ENCODE results near the gene SELENOI. TPM values are rescaled to one million over a fixed set of nuclear protein-coding genes. Genes with fewer than 3 reads are reported as not detected.

The SELENOI gene
- total and polyA plus RNA-seq, 2 donors (not counting 3 experiments of a cell fraction or from before 2014, with no cell fraction given): 10.8 to 25.3 TPM

DNA sequence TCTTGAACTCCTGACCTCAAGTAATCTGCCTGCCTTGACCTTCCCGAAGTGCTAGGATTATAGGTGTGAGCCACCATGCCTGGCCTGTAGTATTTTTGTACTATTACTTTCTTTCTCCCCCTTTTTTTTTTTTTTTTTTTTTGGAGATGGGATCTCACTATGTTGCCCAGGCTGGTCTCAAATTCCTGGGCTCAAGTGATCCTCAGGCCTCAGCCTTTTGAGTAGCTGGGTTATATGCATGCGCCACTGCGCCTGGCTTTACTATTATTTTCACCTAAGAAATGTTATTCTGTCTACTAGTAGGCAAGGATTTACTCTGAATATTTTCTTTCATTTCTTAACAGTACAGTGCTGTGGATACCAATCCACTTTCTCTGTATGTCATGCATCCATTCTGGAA is 18.0 kb downstream of the SELENOI start:
- dilution Hi-C loops (cut with MboI; ENCODE audit: extremely low pct_ligation_motif_present, low sequenced_read_pairs) (no loop called here), intact Hi-C loops (cut with micrococcal nuclease) (no loop called here)
- no peak overlapping the region for H2AFZ ChIP-seq (ENCODE audit: low read depth, low read length)
- peaks cover 0 to 2% of the 10 kb centered on the region in 2 experiments for H3K36me3 ChIP-seq (ENCODE audit: control insufficient read depth in 2 of 2, extremely low read depth in 1 of 2, insufficient read depth in 2 of 2, low read length in 2 of 2)
- DNase-seq (ENCODE audit: low read depth, low spot score): no peak
- peak; percentile 55 for FAIRE-seq
- POLR2A ChIA-PET: no interaction called here
- no peak overlapping the region for H3K4me2 ChIP-seq (ENCODE audit: insufficient read depth, low read length)
- H3K79me2 ChIP-seq (ENCODE audit: control insufficient read depth, insufficient read depth, low read length): peaks cover 42% of the 10 kb centered on the region
- H3K9me3 ChIP-seq (replicated peaks; ENCODE audit: control insufficient read depth, insufficient read depth, low read length): no peaks in the 10 kb centered on the region
- TF ChIP-seq MYC (IDR thresholded peaks at IDR 0.05; ENCODE audit: low read depth, low read length) (no peak), FOS (IDR thresholded peaks at IDR 0.05; ENCODE audit: borderline replicate concordance, insufficient read depth, low read length) (no peak), POLR2AphosphoS5 (IDR thresholded peaks at IDR 0.05; ENCODE audit: insufficient read depth, low read depth, low read length) (no peak), EZH2 (IDR thresholded peaks at IDR 0.05; ENCODE audit: borderline replicate concordance, low read depth, low read length, severe bottlenecking) (no peak), POLR2A (IDR thresholded peaks at IDR 0.05; ENCODE audit: low read depth, low read length) (no peak), GATA2 (IDR thresholded peaks at IDR 0.05; ENCODE audit: insufficient read depth, insufficient read length, low read depth, low read length) (no peak), JUN (IDR thresholded peaks at IDR 0.05; ENCODE audit: borderline replicate concordance, insufficient read depth, insufficient read length, low read depth) (no peak)
- TF ChIP-seq, protein P1, sequence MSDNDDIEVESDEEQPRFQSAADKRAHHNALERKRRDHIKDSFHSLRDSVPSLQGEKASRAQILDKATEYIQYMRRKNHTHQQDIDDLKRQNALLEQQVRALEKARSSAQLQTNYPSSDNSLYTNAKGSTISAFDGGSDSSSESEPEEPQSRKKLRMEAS (IDR thresholded peaks at IDR 0.05; ENCODE audit: insufficient read depth, insufficient read length): no peak
- TF ChIP-seq, protein P2, sequence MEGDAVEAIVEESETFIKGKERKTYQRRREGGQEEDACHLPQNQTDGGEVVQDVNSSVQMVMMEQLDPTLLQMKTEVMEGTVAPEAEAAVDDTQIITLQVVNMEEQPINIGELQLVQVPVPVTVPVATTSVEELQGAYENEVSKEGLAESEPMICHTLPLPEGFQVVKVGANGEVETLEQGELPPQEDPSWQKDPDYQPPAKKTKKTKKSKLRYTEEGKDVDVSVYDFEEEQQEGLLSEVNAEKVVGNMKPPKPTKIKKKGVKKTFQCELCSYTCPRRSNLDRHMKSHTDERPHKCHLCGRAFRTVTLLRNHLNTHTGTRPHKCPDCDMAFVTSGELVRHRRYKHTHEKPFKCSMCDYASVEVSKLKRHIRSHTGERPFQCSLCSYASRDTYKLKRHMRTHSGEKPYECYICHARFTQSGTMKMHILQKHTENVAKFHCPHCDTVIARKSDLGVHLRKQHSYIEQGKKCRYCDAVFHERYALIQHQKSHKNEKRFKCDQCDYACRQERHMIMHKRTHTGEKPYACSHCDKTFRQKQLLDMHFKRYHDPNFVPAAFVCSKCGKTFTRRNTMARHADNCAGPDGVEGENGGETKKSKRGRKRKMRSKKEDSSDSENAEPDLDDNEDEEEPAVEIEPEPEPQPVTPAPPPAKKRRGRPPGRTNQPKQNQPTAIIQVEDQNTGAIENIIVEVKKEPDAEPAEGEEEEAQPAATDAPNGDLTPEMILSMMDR (IDR thresholded peaks at IDR 0.05; ENCODE audit: extremely low read depth in 1 of 2, insufficient read depth in 1 of 2, low read depth in 1 of 2, low read length in 2 of 2): no peak
- no peak overlapping the region for H3K9ac ChIP-seq (replicated peaks; ENCODE audit: extremely low read depth, insufficient read depth, low read length)
- H3K4me3 ChIP-seq (replicated peaks in 1 of 3; ENCODE audit: insufficient read depth in 1 of 3, low read depth in 1 of 3, low read length in 3 of 3): no peak overlapping the region
- H4K20me1 ChIP-seq (replicated peaks; ENCODE audit: control insufficient read depth, extremely low read depth, insufficient read depth, low read length): no peaks in the 10 kb centered on the region
- no peaks in the 10 kb centered on the region for H3K9me1 ChIP-seq (replicated peaks; ENCODE audit: control insufficient read depth, extremely low read depth, insufficient read depth, low read length)
- H3K27me3 ChIP-seq (ENCODE audit: control insufficient read depth in 2 of 2, insufficient read depth in 2 of 2, low read length in 2 of 2): no peaks in the 10 kb centered on the region
- H3K4me1 ChIP-seq (ENCODE audit: control insufficient read depth, extremely low read depth, insufficient read depth, low read length): no peaks in the 10 kb centered on the region
- H3K27ac ChIP-seq (ENCODE audit: insufficient read depth, low read depth, low read length): no peak overlapping the region
- CTCF ChIA-PET: interaction anchor here (1.1 kb wide), 1 partner anchor 10 kb away, joined by 5 read pairs; no protein-coding TSS in a partner anchor
- BruUV-seq (replicated peaks): no TSS peak
